ENCODE measurements around the gene SDF2L1. TPM values are rescaled to one million over a fixed set of nuclear protein-coding genes. Genes with fewer than 3 reads are reported as not detected.
"Not testable (repeated sequence)": the region's sequence is repeated elsewhere in the genome, so short reads cannot be mapped to it uniquely, and the experiment has no call there.

SDF2L1 gene
- total and polyA plus RNA-seq, 4 donors: 6.9 to 21.9 (median 15.3) TPM

DNA sequence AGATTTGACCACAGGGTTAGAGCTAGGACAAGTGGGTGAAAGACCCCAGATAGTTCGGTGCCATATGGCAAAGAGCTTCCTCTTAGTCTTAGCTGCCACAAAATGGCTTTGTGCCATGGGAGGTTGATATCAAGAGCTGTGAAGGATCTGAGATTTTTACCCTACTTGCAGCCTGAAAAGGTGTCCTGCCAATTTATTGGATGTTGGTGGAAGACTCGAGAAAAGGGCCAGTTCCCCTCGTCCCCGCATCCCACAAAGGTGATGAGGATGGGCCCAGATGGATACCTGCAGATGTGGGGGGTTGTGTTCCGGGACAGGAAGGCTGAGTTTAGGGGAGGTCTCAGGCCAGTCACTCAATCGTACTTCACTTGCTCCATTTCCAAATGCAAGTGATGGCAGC lies 39.5 kb upstream of the SDF2L1 start:
- no peaks in the 10 kb centered on the region for H3K9me3 ChIP-seq (ENCODE audit: control insufficient read depth, insufficient read depth, low read length)
- DNase-seq (ENCODE audit: low read depth in 4 of 6, low spot score in 6 of 6): no peak
- no peaks in the 10 kb centered on the region for H3K27me3 ChIP-seq (ENCODE audit: control insufficient read depth, insufficient read depth, low read length)
- no peaks in the 10 kb centered on the region for H3K4me1 ChIP-seq (ENCODE audit: control insufficient read depth, insufficient read depth, low read length)
- peaks cover 15% of the 10 kb centered on the region for H3K36me3 ChIP-seq (ENCODE audit: control insufficient read depth, insufficient read depth, low read length)
- 90% methylated on average over 5 of the region's 6 CpGs for WGBS (ENCODE audit: insufficient coverage)
- no peak overlapping the region for H3K4me3 ChIP-seq (ENCODE audit: low read depth, low read length)
- no peak overlapping the region for H3K27ac ChIP-seq (ENCODE audit: low read depth, low read length)

DNA sequence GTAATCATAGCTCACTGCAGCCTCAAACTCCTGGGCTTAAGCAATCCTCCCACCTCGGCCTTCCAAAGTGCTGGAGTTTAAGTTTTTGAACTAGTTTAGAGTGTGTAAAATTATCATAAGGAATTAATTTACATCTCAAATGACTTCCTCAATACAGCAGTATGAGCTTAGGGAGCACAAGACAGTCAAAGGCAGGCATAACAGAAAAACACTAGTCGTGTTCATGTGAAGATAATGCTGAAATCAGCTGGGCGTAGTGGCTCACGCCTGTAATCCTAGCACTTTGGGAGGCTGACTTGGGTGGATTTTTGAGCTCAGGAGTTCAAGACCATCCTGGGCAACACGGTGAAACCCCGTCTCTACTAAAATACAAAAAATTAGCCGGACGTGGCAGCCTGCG lies 38.1 kb upstream of the SDF2L1 start:
- H3K27me3 ChIP-seq (ENCODE audit: control insufficient read depth, insufficient read depth, low read length): no peaks in the 10 kb centered on the region
- no peak overlapping the region for H3K27ac ChIP-seq (ENCODE audit: low read depth, low read length)
- no peak for DNase-seq (ENCODE audit: low read depth in 4 of 6, low spot score in 6 of 6)
- H3K9me3 ChIP-seq (ENCODE audit: control insufficient read depth, insufficient read depth, low read length): no peaks in the 10 kb centered on the region
- H3K36me3 ChIP-seq (ENCODE audit: control insufficient read depth, insufficient read depth, low read length): peaks cover 13% of the 10 kb centered on the region
- H3K4me3 ChIP-seq (ENCODE audit: low read depth, low read length): no peak overlapping the region
- no peaks in the 10 kb centered on the region for H3K4me1 ChIP-seq (ENCODE audit: control insufficient read depth, insufficient read depth, low read length)
- WGBS (ENCODE audit: insufficient coverage): 88% methylated on average over 7 of the region's 9 CpGs

DNA sequence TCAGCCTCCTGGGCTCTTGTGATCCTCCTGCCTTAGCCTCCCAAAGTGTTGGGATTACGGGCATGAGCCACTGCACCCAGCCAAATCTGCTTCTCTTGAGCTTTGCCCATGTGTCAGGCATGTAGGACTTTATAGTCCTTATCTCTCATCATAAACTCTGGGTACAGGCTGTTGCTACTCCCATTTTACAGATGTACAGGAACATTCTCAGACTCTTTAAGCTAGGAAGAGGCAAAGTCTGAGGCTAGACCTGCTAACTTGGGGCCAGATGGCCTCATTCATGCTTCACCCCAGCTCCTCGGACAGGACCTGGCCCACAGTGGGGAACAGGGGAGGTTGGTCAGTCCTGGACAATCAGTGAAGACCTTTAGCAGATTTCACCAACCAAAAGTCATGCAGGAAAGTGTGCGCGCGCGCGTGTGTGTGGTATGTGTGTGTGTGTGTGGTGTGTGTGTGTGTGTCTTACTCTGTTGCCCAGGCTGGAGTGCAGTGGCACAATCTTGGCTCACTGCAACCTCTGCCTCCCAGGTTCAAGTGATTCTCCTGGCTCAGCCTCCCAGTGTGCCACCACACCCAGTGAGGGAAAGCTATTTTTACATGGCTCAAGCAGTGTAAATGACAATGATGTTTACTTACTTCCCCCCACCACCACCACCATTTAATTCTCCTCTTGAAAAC lies 36.1 kb upstream of the SDF2L1 start:
- H3K27me3 ChIP-seq (ENCODE audit: control insufficient read depth, insufficient read depth, low read length): no peaks in the 10 kb centered on the region
- no peak for DNase-seq (ENCODE audit: low read depth in 4 of 6, low spot score in 6 of 6)
- peaks cover 14% of the 10 kb centered on the region for H3K36me3 ChIP-seq (ENCODE audit: control insufficient read depth, insufficient read depth, low read length)
- no peaks in the 10 kb centered on the region for H3K9me3 ChIP-seq (ENCODE audit: control insufficient read depth, insufficient read depth, low read length)
- no peak overlapping the region for H3K27ac ChIP-seq (ENCODE audit: low read depth, low read length)
- no peak overlapping the region for H3K4me3 ChIP-seq (ENCODE audit: low read depth, low read length)
- 81% methylated on average over 7 of the region's 7 CpGs for WGBS (ENCODE audit: insufficient coverage)
- H3K4me1 ChIP-seq (ENCODE audit: control insufficient read depth, insufficient read depth, low read length): no peaks in the 10 kb centered on the region

DNA sequence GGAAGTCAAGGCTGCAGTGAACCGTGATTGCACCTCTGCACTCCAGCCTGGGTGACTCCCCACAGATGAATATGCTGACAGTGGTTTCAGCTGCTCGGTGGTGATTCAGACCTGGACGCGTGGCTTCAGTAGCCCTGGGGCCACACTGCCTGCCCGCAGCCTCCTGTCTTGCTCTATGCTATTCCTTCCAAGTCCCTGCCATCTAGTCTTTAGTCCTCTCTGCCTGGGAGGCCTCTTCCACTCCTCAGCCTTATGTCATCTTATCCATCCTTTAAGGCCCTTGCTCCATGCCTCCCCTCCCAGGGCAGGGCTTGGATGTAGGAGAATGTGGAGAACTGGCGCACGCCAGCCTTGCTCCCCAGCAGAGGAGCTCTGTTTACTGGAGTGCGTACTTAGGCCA lies 35.3 kb upstream of the SDF2L1 start:
- no peak overlapping the region for H3K27ac ChIP-seq (ENCODE audit: low read depth, low read length)
- 100% methylated on average over 8 of the region's 8 CpGs for WGBS (ENCODE audit: insufficient coverage)

DNA sequence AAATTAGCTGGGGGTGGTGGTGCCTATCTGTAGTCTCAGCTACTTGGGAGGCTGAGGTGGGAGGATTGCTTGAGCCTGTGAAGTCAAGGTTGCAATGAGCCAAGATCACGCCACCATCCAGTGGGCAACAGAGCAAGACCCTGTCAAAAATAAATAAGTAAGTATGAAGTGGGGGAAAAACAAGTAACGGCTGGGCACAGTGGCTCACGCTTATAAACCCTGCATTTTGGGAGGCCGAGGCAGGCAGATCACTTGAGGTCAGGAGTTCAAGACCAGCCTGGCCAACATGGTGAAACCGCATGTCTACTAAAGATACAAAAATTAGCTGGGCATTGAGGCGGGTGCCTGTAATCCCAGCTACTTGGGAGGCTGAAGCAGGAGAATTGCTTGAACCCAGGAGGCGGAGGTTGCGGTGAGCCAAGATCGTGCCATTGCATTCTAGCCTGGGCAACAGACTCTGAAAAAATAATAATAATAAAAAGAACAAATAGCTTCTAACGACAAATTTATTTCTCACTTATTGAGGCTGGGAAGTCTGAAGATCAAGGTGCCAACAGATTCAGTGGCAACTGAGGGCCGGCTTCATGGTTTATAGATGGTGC lies 32.4 kb upstream of the SDF2L1 start:
- not testable (repeated sequence) for H3K4me3 ChIP-seq (ENCODE audit: low read depth, low read length); H3K27me3 ChIP-seq (ENCODE audit: control insufficient read depth, insufficient read depth, low read length); H3K27ac ChIP-seq (ENCODE audit: low read depth, low read length); DNase-seq (ENCODE audit: low read depth in 4 of 6, low spot score in 6 of 6); H3K4me1 ChIP-seq (ENCODE audit: control insufficient read depth, insufficient read depth, low read length); H3K9me3 ChIP-seq (ENCODE audit: control insufficient read depth, insufficient read depth, low read length)
- 100% methylated on average over 6 of the region's 11 CpGs for WGBS (ENCODE audit: insufficient coverage)
- H3K36me3 ChIP-seq (ENCODE audit: control insufficient read depth, insufficient read depth, low read length): peaks cover 36% of the 10 kb centered on the region

More for the DNA sequence above, 35.3 kb upstream of the SDF2L1 start:
- Histone ChIP-seq H3K9me3 (ENCODE audit: control insufficient read depth, insufficient read depth, low read length) (no peaks in the 10 kb centered on the region), H3K4me1 (ENCODE audit: control insufficient read depth, insufficient read depth, low read length) (no peaks in the 10 kb centered on the region), H3K36me3 (ENCODE audit: control insufficient read depth, insufficient read depth, low read length) (peaks cover 21% of the 10 kb centered on the region), H3K4me3 (ENCODE audit: low read depth, low read length) (no peak overlapping the region), H3K27me3 (ENCODE audit: control insufficient read depth, insufficient read depth, low read length) (no peaks in the 10 kb centered on the region)
- DNase-seq (ENCODE audit: low read depth in 4 of 6, low spot score in 6 of 6): no peak

DNA sequence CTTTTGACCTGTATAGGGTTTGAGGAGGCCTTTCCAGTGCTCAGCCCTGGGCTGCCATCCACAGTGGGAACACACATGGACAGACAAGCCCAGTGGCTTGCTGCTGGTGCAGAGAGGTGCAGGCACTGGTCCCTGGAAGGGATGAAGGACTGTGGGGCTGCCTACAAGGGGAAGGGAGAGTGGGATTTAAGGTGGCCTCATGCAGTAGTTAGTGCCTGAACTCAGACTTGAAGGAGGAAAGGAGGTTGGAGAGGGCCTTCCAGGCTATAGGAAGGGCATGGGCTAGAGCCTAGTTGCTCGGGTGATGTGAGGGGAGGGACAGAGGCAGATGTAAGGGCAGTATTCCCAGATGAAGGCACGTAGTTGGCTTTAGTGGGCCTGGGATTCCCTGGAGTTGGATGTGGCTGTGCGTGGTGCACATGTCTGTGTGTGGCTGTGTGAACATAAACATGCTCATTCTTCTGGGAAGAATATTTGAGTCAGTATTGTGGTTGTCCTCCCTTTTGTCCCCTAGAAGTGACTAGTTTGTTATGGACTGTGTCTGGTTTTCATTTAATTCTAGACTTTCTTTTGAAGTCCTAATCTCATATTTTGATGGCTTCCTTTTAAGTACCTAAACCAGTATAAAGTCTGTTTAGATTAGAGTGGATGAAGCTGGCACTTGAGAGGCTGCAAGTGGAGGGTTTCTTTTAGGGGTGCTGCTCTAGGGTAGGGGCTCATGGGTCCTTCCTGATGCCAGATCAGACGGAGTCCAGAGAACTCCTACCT lies 30.7 kb upstream of the SDF2L1 start:
- Histone ChIP-seq H3K36me3 (ENCODE audit: control insufficient read depth, insufficient read depth, low read length) (peaks cover 40% of the 10 kb centered on the region), H3K9me3 (ENCODE audit: control insufficient read depth, insufficient read depth, low read length) (no peaks in the 10 kb centered on the region), H3K4me3 (ENCODE audit: low read depth, low read length) (no peak overlapping the region), H3K27me3 (ENCODE audit: control insufficient read depth, insufficient read depth, low read length) (no peaks in the 10 kb centered on the region), H3K4me1 (ENCODE audit: control insufficient read depth, insufficient read depth, low read length) (no peaks in the 10 kb centered on the region), H3K27ac (ENCODE audit: low read depth, low read length) (no peak overlapping the region)
- WGBS (ENCODE audit: insufficient coverage): 85% methylated on average over 3 of the region's 4 CpGs
- DNase-seq (ENCODE audit: low read depth in 4 of 6, low spot score in 6 of 6): no peak

DNA sequence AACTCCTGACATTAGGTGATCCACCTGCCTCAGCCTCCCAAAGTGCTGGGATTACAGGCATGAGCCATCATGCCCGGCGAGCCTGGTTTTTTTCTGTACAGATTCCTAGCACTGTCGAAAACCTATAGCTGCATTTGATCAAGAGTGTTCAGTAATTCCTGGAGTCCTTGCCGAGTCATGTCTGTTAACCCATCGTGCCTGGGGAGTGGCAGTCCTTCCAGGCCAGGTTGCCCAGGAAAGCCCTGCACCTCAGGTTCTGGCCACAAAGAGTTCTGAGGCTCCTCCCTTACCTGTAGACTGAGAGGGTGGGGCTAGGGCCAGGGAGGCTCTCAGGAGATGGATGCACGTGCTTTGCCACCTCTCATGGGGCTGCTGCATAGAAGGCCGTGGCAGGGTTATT lies 29.2 kb upstream of the SDF2L1 start:
- H3K27me3 ChIP-seq (ENCODE audit: control insufficient read depth, insufficient read depth, low read length): no peaks in the 10 kb centered on the region
- DNase-seq (ENCODE audit: low read depth in 4 of 6, low spot score in 6 of 6): no peak
- no peaks in the 10 kb centered on the region for H3K9me3 ChIP-seq (ENCODE audit: control insufficient read depth, insufficient read depth, low read length)
- no peak overlapping the region for H3K27ac ChIP-seq (ENCODE audit: low read depth, low read length)
- 100% methylated on average over 5 of the region's 7 CpGs for WGBS (ENCODE audit: insufficient coverage)
- no peak overlapping the region for H3K4me3 ChIP-seq (ENCODE audit: low read depth, low read length)
- peaks cover 36% of the 10 kb centered on the region for H3K36me3 ChIP-seq (ENCODE audit: control insufficient read depth, insufficient read depth, low read length)
- H3K4me1 ChIP-seq (ENCODE audit: control insufficient read depth, insufficient read depth, low read length): no peaks in the 10 kb centered on the region

DNA sequence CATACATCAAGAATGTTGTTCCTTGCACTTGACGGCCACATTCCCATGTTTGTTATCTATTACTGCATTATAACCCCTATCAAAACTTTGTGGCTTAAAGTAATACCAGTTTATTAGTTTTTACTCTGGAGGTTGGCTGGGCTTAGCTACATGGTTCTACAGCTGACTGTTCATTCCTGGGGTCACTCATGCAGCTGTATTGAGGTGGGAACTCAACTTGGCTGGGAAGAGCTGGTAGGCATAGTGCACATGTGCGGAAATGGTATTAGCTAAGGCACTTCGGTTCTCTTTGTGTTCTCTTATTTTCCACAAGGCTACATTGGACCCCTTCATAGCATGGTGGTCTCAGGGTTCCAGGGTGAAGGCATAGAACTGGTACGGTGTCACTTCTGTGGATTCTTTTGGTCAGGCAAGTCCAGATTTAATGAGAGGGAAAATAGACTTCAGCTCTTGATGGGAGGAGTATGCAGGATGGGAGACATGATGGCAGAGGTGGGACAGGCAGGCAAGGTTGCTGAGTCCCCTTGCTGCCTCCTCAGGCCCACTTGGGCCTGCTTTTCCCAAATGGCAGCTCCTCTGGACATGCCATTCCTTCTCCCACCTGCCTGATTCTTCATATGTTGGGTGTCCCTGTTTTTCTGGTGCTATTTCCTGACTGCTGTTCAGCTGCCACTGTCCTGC lies 28.4 kb upstream of the SDF2L1 start:
- Histone ChIP-seq H3K27me3 (ENCODE audit: control insufficient read depth, insufficient read depth, low read length) (no peaks in the 10 kb centered on the region), H3K4me3 (ENCODE audit: low read depth, low read length) (no peak overlapping the region), H3K27ac (ENCODE audit: low read depth, low read length) (no peak overlapping the region), H3K36me3 (ENCODE audit: control insufficient read depth, insufficient read depth, low read length) (peaks cover 38% of the 10 kb centered on the region), H3K4me1 (ENCODE audit: control insufficient read depth, insufficient read depth, low read length) (no peaks in the 10 kb centered on the region), H3K9me3 (ENCODE audit: control insufficient read depth, insufficient read depth, low read length) (no peaks in the 10 kb centered on the region)
- DNase-seq (ENCODE audit: low read depth in 4 of 6, low spot score in 6 of 6): no peak
- 95% methylated on average over 2 of the region's 4 CpGs for WGBS (ENCODE audit: insufficient coverage)

DNA sequence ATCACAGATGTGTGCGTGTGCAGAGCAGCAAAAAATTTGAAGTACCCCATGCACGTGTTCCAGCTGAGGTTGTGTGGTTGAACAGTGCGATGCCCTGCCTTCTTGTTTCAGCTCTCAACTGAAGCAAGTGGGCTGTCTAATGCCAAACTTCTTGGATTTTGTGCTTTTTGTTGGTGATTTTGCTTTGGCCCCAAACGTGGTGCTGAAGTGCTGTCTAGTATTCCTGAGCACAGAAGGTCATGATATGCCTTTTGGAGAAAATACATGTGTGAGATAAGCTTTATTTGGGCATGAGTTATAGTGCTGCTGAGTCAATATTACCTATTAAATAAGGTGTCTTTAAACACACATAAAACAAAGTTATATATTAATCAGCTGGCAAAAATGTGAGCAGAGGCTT lies 26.4 kb upstream of the SDF2L1 start:
- H3K27me3 ChIP-seq (ENCODE audit: control insufficient read depth, insufficient read depth, low read length): no peaks in the 10 kb centered on the region
- peaks cover 5% of the 10 kb centered on the region for H3K4me1 ChIP-seq (ENCODE audit: control insufficient read depth, insufficient read depth, low read length)
- 89% methylated on average over 3 of the region's 4 CpGs for WGBS (ENCODE audit: insufficient coverage)
- DNase-seq (ENCODE audit: low read depth in 4 of 6, low spot score in 6 of 6): no peak
- H3K36me3 ChIP-seq (ENCODE audit: control insufficient read depth, insufficient read depth, low read length): peaks cover 47% of the 10 kb centered on the region
- H3K27ac ChIP-seq (ENCODE audit: low read depth, low read length): no peak overlapping the region
- H3K4me3 ChIP-seq (ENCODE audit: low read depth, low read length): no peak overlapping the region
- H3K9me3 ChIP-seq (ENCODE audit: control insufficient read depth, insufficient read depth, low read length): no peaks in the 10 kb centered on the region
